NCI-H2196 (cell line): ENCODE data around the gene SPHK2.
A peak's percentile ranks its signal among the peaks of the same experiment; 100 is the strongest.

Experiments used
- DNase-seq: peaks from one replicate; lab custom pipeline; 2025; ENCODE audit not compliant: unreplicated experiment; lab: John Stamatoyannopoulos, UW

SPHK2 gene

DNA sequence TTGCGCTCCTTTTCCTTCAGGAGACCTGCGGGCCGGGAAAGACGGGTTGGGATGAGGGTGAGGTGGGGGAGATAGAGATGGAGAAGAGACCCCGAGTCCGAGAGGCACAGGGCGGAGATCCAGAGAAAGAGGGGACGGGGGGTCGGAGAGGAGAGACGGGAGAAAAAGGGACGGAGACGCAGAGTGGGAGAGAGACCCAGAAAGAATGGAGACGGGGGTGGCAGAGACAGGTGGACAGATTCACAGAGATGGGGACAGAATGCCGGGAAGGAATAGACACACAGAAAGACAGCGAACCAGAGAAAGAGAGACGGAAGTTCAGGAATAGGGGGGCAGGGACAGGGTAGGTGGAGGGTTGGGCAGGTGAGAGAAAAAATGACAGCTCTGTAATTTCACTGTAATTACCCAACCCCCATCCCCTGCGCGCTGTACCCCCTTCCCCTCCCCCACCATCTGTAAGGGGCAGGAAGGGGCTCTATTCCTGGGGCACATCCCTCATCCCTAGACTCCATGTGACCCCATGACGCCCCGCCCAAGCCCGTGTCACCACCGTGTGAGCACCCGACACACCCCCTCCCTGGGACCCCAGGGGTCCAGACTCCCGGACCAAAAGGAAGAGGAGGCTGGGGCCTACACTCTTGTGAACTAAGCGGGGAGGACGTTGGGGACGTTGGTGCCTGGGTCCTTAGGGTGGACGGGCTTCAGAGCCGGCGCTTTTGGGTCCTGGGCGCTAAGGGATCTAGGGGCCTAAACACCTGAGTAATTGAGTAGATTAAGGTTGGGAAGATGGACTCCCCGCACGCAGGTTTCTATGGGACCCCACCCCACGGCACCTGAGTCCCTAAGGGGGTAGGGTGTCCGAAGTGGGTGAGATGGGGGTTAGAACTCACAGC, 16.9 kb downstream of the SPHK2 start:
- no peak for DNase-seq

DNA sequence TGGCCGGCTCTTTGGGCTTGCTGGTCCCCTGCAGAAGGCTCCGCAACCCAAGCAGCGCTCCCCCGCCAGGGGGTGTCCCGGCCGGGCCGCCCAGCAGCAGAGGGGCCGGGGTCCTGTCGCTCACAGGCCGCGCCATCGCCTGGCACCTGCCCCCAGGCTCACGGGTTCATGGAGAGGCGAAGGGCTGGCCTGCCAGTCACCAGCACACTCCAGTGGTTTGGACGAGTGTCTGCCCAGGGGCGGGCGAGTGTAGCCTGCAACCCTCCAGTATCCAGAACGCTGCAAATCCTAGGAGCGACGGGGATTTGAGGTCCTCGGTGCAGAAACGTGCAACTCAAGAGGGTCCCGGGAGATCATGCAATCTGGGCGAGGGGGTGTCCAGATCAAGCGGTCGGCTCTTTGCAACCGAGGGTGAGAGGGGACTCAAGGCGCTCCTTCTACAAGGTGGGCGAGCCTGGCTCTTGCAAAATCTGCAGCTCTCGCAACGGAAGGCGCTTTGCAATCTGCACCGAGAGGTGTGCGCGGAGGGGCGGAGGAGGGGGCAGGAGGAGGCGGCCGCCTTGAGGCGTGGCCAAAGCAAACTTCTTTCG, 17.6 kb downstream of the SPHK2 start, which contains the start of gene DBP:
Gene DBP, minus strand, starts transcription at position 521 of the 590 bp plus-strand sequence. Its CDS starts 385 bp downstream, at position 136.
- DNase-seq: peak; percentile 60

DNA sequence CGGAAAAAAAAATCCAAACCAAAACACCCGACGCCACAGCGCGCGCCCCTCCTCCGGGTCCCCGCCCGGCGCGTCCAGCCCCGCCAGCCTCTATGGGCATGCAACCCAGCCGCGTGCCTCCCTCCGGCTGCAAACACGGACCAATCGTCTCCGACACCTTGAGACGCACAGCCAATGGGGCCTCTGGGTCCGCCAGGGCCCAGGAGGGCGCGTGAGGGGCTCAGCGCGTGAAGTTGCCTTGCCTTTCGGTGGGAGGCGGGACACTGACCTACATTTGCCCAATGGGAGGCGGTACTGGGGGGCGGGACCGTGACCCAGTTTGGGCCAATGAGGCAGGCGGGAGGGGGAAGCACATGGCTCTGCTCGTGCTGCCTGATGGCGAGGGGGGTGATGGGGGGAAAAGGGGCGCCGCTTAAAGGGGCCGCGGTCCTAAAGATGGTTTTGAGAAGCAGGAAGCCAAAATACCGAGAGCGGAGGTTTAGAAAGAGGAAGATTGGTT, 18.2 kb downstream of the SPHK2 start:
- peak; percentile 99 for DNase-seq

DNA sequence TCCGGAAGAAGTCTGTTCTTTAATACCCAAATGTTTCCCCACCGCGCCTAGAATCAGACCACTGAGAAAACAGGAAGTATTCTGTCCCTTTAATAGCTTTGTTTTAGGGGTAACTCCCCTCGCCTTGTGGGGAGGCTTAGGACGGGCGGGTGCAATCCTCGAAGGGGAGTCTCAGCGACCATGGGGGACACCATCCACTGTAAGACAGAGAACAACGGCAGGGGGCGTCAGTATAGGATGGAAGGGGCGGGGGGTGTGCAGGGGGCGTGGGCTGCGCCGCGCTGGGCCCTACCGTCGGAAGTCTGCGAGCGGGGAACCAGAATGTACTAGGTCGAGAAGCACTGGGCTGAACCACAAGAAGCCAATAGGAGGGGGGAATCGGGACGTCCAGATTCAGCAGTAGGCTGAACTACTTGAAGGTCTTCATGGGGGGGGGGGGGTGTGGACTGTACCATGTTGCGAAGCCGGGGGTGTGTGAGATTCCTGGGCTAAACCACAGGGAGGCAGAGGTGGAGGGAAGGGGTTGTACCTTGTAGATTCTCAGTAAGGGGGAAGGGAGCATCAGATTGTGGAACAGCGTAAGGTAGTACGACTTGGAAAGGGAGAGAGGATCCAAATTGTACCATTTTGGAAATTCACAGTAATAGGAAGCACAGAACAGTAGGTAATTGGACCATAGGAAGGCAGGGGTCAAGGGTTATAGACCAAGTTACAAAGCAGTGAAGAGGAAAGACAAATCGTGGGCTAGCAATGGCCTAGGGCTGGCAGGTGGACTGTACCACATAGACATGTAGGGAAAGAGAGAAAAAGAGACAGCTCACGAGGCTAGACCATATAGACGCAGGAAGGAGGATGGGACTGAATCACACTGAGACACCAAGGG, 18.9 kb downstream of the SPHK2 start:
- DNase-seq: peak; percentile 84

DNA sequence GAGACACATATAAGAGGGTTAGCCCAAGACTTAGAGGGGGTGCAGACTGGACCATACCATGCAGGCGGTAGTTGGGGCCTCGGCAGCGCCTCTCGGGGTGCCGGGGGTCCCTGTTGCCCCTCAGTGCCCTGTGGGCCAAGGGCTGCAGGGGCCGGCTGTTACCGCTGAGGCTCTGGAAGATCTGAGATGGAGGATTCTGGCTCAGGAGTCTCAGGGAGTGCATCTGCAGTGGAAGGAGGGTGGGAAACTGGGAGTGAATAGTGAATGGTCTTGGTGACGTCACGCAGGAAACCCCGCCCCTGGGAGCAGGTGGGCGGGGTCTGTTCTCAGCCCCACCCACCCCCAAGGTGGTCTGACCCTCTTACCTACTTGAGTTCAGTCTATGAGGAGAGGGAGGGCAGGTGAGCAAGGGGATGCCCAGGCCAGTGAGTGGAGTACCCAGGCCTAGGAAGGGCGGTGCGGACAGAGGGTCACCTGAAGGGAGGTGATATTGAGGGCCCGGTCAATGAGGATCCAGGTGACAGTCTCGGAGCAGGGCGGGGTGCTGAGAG, 19.6 kb downstream of the SPHK2 start:
- no peak for DNase-seq

DNA sequence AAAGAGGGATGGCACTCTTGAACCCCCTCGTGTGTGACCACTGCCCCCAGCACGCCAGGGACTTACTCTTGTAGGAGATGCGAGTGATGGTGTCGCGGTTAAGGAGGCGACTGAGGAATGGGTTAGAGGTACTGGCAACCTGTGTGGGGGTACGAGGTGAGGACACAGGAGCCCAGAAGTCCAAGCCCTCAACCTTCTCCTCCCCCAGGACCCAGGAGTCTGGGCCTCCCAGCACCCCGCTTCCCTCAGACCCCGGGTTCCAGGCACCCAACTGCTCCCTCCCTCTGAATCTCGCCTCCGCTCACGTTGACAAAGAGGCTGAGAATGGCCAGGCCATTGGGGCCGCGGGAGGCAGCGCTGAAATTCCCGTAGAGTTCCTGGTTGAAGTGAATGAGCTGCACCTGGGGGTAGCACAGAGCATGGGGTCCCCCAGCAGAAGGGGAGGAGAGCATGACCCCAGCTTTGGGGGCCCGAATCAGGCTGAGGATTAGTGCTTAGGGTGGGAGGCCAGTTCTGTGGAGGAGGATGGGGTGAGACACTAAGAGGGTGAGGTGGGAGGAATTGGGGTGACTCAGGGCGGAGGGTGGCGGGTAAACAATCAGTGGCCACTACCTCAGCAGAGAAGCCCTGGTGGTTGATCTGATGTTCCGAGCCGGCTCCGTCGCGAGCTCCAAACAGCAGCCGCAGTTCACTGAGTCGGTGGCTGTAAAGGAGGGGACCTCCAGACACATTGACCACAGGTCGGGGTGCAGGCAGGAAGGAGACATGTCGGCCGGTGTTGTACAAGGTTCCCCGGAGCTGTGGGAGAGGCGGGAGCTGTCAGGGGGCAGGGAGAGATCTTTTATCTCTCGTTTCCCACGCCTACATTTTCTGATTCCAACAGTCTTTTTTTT, 20.4 kb downstream of the SPHK2 start:
- DNase-seq: no peak

DNA sequence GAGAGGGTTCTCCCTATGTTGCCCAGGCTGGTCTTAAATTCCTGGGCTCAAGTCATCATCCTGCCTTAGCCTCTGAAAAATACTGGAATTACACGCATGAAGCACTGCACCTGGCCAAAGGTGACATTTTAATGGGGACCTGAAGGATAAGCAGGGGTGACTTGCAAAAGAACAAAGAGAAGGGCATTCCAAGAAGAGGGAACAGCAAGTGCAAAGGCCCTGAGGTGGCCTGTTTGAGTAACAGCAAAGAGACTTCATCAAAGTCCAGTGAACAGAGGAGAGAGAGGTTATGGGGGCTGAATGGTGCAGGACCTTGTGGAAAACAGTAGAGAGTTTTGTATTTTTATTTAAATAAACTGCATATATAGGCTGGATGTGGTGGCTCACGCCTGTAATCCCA, 22.5 kb downstream of the SPHK2 start:
- no peak for DNase-seq

DNA sequence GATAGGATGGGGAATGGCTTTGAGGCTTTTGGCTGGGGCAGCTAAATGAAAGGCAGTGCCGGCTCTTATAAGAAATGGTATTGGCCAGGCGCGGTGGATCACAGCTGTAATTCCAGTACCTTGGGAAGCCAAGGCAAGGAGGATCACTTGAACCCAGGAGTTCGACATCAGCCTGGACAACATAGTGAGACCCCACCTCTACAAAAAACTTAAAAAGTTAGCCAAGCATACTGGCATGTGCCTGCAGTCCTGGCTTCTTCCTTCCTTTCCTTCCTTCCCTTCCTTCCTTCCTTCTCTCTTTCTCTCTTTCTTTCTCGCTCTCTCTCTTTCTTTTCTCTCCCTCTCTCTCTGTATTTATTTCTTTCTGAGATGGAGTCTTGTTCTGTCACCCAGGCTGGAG, 23.6 kb downstream of the SPHK2 start:
- DNase-seq: no peak

DNA sequence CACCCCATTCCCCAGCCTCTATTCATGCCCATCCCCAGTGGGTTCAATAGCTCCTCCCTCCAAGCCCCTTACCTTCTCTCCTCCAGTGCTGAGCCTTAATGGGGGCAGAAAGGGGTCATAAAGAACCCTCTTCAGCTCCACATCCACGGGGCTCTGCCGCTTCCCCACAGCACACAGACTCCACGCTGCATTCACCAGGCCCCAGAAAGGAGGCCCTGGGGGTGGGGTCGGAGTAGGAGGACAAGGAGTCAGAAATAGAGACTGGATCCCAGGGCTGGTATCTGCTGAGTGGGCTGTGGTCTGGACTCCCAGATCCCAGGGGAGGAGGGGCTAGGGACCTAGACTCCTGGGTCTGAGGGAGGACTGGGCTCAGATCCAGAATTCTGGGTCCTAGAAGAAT, 25.0 kb downstream of the SPHK2 start:
- no peak for DNase-seq

DNA sequence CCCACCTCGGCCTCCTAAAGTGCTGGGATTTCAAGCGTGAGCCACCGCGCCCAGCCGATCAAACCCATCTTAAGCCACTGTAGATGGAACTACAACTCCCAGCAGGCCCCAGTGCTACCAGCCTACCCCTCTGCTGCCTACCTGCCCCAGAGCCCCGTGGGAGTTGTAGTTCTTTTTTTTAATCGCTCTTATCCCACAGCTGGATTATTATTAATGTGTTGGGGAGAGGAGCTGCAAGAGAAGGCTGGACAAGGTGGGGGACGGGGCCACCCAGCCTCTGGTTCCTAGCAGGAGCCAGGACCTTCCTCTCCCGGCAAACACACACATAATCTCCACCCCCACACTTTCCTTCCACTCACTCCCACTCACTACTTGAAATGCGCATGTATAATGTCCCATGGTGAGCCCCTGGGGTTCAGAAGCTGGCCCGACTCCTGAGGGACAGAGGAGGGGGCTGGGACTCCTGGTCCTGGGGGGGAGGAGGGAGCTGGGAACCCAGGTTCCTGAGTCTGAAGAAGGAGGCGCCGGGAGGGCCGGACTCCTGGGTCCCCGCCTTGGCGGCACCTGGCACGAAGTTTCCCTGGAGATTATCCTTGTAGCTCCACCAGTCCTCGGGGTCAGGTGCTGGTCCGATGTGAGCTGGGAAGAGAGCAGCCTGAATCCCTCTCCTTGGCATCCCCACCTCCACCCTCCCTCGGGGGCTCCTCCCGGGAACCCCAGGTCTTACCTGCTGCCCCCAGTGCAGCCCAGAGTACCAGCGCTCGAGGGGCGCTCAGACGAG, 25.7 kb downstream of the SPHK2 start:
- DNase-seq: peak; percentile 75

DNA sequence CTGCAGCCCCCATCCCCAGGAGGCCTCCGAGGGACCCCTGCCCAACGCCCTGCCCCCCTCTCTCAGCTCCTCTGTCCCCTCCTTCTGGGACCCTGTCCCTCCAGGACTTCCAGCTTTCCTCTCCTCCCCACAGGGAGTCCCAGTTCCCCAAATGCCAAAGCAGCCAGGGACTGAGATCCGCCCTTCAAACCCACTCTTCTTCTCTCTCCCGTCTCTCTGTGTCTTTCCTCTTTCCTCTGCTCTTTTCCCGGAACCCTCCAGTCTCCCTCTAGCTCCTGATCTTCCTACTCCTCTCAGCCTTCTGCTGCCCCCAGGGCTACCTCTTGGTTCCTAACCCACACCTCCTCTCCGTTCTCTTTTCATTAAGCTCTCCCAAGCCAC, 26.3 kb downstream of the SPHK2 start:
- DNase-seq: no peak

DNA sequence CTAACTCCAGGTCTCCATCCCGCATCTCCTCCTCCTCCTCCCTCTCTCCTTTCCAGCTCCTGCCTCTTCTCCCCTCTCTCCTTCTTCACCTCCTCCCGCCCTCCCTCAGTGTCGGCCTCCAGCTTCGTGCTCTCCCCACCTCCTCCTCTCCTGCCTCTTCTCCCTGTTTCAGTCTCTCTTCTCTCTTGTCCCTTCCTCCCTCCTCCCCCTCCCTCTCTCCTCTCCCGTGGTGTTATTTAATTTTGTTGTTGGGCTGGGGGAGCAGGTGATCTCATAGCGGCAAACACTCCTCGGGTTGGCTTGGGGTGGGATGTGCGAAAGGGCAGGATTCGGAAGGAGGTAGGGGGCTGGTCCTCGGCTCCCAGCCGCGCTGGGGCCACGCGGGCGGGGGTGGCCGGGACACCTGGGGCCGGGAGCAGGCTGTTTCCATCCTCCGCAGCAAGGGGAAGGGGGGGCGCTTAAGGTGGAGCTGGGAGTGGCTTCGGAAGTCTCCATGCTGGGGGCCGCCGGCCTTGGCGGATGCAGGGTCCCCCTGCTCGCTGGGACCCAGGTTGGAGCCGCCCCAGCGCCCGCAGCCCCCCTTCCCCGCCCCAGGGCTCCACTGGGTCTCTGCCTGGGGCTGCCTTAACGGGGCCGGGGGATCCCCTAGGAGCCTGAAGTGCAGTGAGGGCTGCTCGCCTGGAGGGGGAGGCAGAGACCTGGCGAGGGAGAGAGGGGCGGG, 26.9 kb downstream of the SPHK2 start, which contains the start of gene CA11:
Gene CA11, minus strand, starts transcription at position 187 of the 721 bp plus-strand sequence. CDS start 555 bp downstream, outside the sequence.
- peak; percentile 92 for DNase-seq

DNA sequence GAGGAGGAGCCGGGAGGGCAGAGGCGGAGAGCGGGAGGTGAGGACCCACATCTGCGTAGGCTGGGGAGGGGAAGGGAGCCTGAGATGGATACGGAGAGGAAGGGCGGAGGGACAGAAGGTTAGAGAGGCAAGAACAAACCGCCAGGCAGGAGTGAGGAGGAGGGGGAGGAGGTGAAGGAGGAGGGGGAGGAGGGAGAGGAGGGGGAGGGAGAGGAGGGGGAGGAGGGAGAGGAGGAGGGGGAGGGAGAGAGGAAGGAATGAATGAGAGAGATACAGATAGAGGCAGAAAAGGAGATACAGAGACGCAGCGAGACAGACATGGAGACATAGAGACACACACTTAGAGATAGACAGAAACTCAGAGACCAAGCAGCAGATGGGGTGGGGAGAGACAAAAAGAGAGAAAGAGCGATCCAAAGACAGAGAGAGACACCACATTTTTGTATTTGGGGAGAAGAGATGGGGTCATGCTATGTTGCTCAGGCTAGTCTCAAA, 27.5 kb downstream of the SPHK2 start:
- no peak for DNase-seq

DNA sequence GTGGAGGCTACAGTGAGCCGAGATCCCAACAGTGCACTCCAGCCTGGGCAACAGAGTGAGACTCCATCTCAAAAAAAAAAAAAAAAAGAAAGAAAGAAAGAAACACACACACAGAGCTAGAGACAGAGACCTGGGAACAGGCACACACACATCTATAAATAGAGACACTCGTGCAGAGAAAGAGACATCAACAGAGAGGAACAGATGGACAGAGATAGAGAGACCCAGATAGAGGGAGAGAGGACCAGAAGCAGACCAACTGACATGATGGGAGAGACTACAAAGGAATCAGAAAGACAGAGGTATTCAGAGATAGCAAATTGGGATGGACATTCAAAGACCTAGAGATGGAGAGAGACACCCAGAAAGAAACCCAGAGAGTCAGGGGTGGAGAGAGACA, 28.8 kb downstream of the SPHK2 start:
- DNase-seq: no peak

DNA sequence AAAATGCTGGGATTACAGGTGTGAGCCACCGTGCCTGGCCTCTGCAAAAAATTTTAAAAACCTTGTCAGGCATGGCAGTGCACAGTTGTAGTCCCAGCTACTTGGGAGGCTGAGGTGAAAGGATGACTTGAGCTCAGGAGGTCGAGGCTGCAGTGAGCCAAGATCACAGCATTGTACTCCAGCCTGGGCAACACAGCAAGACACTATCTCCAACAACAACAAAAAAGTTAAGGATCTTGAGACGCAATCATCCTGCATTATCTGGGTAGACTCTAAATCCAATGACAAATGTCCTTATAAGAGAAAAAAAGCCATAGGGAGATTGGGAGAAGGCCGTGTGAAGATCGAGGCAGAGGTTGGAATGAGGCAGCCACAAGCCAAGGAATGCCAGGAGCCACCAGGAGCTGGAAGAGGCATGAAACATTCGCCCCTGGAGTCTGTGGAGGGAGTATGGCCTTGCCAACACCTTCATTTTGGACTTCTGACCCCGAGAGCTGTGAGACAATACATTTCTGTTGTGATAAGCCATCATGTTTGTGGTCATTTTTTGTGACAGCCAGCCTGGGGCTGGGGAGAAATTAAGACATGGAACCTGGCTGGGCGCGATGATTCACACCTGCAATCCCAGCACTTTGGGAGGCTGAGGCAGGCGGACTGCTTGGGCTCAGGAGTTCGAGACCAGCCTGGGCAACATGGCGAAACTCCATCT, 31.8 kb downstream of the SPHK2 start:
- DNase-seq: no peak

DNA sequence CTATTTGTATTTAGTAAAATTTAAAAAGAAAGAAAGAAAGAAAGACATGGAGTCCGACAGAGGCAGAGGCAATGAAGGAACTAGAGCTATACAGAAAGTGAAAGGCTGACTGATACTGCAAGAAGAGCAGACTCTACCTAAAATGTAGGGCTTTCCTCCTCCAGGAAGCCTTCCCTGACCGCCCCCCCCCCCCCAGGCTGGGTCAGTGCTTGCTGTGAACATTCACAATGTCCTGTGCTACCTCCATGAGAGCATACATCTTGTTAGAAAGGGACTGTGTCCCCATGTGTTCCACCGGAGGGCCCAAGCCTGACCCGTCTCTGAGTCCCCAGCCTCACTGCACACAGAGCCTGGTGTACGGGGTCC, 32.4 kb downstream of the SPHK2 start:
- no peak for DNase-seq

DNA sequence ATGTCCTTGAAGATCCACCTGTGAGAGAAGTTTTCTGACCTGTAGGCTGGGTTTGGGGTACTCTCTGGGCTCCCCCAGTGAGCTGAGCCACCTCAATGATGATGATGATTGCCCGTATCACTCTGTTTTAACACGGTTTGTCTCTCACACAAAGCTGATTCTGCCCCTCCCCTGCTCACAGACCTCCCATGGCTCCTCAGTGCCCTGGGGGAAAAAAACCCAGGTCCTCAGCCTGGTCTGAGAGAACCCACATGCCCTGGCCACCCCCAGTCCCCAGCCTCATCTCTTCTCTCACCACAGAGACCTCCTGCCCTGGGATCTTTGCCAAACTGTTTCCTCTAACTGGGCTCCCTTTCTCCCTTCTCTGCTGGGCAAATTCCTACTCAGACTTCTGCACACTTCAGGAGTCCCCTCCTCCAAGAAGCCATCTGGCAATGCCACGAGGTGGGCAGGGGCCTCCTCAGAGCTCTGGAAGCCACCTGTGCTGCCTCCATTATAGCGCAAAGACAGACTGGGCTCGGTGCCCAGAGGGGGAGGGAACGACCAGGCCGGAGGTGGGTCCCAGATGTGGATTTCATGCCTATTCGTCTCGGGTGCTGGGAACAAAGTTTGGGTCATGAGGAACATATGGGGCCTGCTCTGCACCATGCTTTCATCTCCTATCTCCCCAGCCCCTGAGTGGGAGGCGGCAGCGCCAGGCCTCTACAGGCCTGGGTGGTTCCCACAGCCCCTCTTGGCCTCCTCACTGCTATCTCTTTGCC, 35.2 kb downstream of the SPHK2 start:
- DNase-seq: peak; percentile 35
